Measurements from ENCODE around the gene NKX2-4. TPM values are rescaled to one million over a fixed set of nuclear protein-coding genes. Genes with fewer than 3 reads are reported as not detected.

NKX2-4 gene
- total RNA-seq, 1 experiment from 2014 or later, result not detected

GRCh38 chr20:21356386-21356785 is 40.9 kb downstream of the NKX2-4 start:
- no peaks in the 10 kb centered on the region for H3K9me2 ChIP-seq (ENCODE audit: insufficient read depth)
- H2AFZ ChIP-seq (ENCODE audit: low read depth, low read length, poor library complexity, severe bottlenecking), result no peak overlapping the region
- H3K79me2 ChIP-seq (ENCODE audit: insufficient read depth, low read length), result peaks cover 4% of the 10 kb centered on the region
- no peak overlapping the region for H3K4me2 ChIP-seq (ENCODE audit: low read length)
- no peak overlapping the region for H3K27ac ChIP-seq (ENCODE audit: low read depth, low read length)
- ChIA-PET POLR2A (interaction anchor here (1.1 kb wide), 1 partner anchor 22 kb away, joined by 3 read pairs; no protein-coding TSS in a partner anchor), RAD21 (ENCODE audit: low non-redundant PET in 1 of 2, low total read pairs in 2 of 2, uncharacterized antibody in 2 of 2, unreplicated experiment in 2 of 2) (no interaction called here), CTCF (no interaction called here)
- H3K27me3 ChIP-seq (ENCODE audit: insufficient read depth, low read length), result no peaks in the 10 kb centered on the region
- intact Hi-C loops (cut with micrococcal nuclease), result no loop called here
- ATAC-seq (no peak), DNase-seq (ENCODE audit: low read depth, low spot score) (no peak)
- no TSS peak for BruUV-seq (replicated peaks)
- H3K36me3 ChIP-seq (ENCODE audit: control insufficient read depth in 1 of 2, insufficient read depth in 2 of 2, low read length in 2 of 2), result peaks cover 19 to 33% of the 10 kb centered on the region in 2 experiments; a peak in 3 of 4 replicates
- H3K9me3 ChIP-seq (ENCODE audit: control insufficient read depth in 1 of 2, insufficient read depth in 1 of 2, low read depth in 1 of 2, low read length in 2 of 2), result no peaks in the 10 kb centered on the region
- no peak overlapping the region for H3K4me3 ChIP-seq (replicated peaks in 1 of 2; ENCODE audit: low read depth in 1 of 2, low read length in 2 of 2)
- TF ChIP-seq TCF7L2 (IDR thresholded peaks at IDR 0.05; ENCODE audit: borderline replicate concordance, extremely low read depth, insufficient read depth, insufficient read length) (no peak), EGR1 (IDR thresholded peaks at IDR 0.05; ENCODE audit: low read depth) (no peak), CTCF (IDR thresholded peaks at IDR 0.05 in 2 of 3, conservative IDR thresholded peaks at IDR 0.05 in 1 of 3; ENCODE audit: borderline replicate concordance in 1 of 3, insufficient read depth in 1 of 3, low read depth in 2 of 3, low read length in 2 of 3) (no peak), ZNF274 (IDR thresholded peaks at IDR 0.05; ENCODE audit: low read depth, low read length) (no peak), YY1 (IDR thresholded peaks at IDR 0.05; ENCODE audit: extremely low read depth, insufficient replicate concordance, low read depth, low read length) (no peak), ELF1 (IDR thresholded peaks at IDR 0.05; ENCODE audit: borderline replicate concordance, low read depth) (no peak), ZBTB33 (IDR thresholded peaks at IDR 0.05; ENCODE audit: extremely low read depth, insufficient replicate concordance, low read length) (no peak), FOSL1 (IDR thresholded peaks at IDR 0.05; ENCODE audit: low read depth) (no peak), SP1 (IDR thresholded peaks at IDR 0.05; ENCODE audit: low read depth) (no peak), EZH2 (IDR thresholded peaks at IDR 0.05) (no peak), CEBPB (IDR thresholded peaks at IDR 0.05; ENCODE audit: low read depth) (no peak), CBX3 (IDR thresholded peaks at IDR 0.05; ENCODE audit: low read depth) (no peak), REST (IDR thresholded peaks at IDR 0.05; ENCODE audit: low read depth) (no peak)
- 0 out of 2 replicates have a peak, but pooled peaks cover 2% of the 10 kb centered on the region for H4K20me1 ChIP-seq (ENCODE audit: insufficient read depth)
- H3K4me1 ChIP-seq (ENCODE audit: control insufficient read depth in 1 of 2, insufficient read depth in 2 of 2, low read length in 2 of 2), result no peaks in the 10 kb centered on the region
- no peak overlapping the region for H3K9ac ChIP-seq (ENCODE audit: low read length)
